Fibroblast of pulmonary artery (primary cell): Measurements from ENCODE around the gene ICA1.
"Not testable (repeated sequence)": the region's sequence is repeated elsewhere in the genome, so short reads cannot be mapped to it uniquely, and the experiment has no call there.

ENCODE experiments used
- DNase-seq: peaks from one replicate; pipeline ENCODE4 v3.0.0-alpha.2; 2010; ENCODE audit warnings: low read depth
- H3K4me3 ChIP-seq: replicated peaks from 2 replicates; pipeline ENCODE4 v1.5.1; 2011; ENCODE audit warnings: low read depth, mild to moderate bottlenecking, control low read depth, low read length, moderate library complexity
- TF ChIP-seq, protein P1 (sequence below): IDR thresholded peaks from 2 replicates; pipeline ENCODE4 v1.5.1; 2011; ENCODE audit warnings: mild to moderate bottlenecking, control low read depth, low read length, inconsistent platforms; ENCODE audit errors: missing control alignments

The ICA1 gene

DNA sequence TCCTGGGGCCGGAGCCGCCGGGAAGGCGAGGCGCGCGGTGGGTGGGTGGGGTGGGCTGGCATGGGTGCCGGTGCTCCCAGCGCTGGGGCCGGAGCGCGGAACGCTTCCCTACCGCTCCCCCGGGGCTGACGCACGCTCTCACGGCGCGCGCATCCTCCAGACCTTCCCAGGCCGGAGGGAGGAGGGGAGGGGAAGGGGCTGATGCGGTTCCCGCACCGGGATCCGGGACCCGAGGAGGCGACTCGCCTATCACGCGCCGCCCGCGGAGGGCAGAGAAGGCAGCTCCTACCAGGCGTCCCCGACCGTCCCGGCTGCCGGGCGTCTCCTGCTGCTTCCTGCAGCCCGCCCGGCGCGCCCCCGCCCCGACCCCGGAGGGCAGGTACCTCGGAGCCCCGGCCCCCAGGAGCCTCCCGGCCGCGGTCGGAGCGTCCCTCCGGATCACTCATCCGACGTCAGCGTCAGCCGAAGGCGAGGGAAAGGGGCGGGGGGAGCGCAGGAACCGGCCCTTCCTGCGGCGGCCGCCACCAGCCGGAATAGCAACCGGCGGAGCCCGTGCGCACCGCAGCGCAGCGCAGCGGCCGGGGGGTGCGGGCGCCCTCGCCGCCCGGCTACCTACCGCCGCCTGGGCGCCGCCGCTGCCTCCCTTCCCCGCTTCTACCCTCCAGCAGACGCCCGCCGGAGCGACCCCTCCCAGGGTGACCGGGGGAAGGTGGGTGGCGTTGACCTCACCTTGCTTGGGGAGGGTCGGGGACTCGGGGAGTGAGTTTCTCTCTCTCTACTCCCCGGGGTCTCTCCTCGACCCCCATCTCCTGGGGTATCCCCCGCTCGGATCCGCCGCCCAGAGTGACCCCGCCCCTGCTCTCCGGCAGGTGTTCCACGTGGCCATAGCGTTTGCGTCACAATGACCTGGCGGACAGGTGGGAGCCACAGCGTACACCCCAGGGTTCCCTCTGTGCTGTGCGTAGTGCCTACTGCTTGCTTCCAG, at the start of gene ICA1:
Gene ICA1, minus strand, starts transcription at position 457 of the 985 bp plus-strand sequence. CDS start 26,241 bp downstream, outside the sequence.
- peak; percentile 8 for DNase-seq
- TF ChIP-seq, protein P1, sequence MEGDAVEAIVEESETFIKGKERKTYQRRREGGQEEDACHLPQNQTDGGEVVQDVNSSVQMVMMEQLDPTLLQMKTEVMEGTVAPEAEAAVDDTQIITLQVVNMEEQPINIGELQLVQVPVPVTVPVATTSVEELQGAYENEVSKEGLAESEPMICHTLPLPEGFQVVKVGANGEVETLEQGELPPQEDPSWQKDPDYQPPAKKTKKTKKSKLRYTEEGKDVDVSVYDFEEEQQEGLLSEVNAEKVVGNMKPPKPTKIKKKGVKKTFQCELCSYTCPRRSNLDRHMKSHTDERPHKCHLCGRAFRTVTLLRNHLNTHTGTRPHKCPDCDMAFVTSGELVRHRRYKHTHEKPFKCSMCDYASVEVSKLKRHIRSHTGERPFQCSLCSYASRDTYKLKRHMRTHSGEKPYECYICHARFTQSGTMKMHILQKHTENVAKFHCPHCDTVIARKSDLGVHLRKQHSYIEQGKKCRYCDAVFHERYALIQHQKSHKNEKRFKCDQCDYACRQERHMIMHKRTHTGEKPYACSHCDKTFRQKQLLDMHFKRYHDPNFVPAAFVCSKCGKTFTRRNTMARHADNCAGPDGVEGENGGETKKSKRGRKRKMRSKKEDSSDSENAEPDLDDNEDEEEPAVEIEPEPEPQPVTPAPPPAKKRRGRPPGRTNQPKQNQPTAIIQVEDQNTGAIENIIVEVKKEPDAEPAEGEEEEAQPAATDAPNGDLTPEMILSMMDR, result no peak
- peak within 1 kb of the TSS; percentile 34 for H3K4me3 ChIP-seq

GRCh38 chr7:8310876-8311275, 48.9 kb upstream of the ICA1 start:
- TF ChIP-seq, protein P1, result no peak
- H3K4me3 ChIP-seq, result no peak overlapping the region
- DNase-seq, result no peak

DNA sequence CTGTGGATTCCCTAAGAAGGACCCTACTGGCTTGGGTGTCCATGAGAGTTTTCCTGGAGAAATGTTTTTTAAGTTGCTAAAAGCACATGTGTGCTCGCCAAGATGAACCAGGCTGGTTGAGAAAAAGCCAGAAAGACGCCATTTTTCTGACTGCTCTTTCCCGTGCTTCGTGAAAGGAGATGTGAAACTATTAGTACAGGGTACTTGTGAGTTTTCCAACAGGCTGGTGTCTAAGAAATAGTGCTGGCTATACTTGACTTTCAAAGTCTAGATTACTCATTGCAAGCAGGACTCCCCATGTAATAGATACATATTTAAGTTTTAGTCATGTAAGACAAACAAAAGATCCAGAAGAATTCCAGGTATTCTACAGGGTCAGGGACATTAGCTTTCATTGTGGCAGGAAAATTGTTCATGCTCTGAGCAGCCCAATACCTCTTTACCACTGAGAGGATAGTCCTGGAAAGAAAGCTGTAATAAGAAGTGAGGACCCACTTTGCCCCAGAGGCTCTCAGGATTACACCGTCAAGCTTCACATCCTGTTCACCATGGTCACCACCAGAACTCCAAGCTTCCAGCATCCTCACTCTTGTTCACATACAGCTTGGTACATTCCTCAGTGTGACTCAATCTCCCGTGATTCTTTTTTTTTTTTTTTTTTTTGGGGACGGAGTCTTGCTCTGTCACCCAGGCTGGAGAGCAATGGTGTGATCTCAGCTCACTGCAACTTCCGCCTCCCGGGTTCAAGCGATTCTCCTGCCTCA, 43.8 kb upstream of the ICA1 start:
- TF ChIP-seq, protein P1, result no peak
- H3K4me3 ChIP-seq, result no peak overlapping the region
- no peak for DNase-seq

GRCh38 chr7:8305104-8305503, 43.1 kb upstream of the ICA1 start:
- DNase-seq, result no peak
- no peak overlapping the region for H3K4me3 ChIP-seq
- TF ChIP-seq, protein P1, result no peak

- TF ChIP-seq, protein P1, result no peak
- no peak overlapping the region for H3K4me3 ChIP-seq
- no peak for DNase-seq
These were observed 42.0 kb upstream of the ICA1 start for GRCh38 chr7:8303904-8304528.

DNA sequence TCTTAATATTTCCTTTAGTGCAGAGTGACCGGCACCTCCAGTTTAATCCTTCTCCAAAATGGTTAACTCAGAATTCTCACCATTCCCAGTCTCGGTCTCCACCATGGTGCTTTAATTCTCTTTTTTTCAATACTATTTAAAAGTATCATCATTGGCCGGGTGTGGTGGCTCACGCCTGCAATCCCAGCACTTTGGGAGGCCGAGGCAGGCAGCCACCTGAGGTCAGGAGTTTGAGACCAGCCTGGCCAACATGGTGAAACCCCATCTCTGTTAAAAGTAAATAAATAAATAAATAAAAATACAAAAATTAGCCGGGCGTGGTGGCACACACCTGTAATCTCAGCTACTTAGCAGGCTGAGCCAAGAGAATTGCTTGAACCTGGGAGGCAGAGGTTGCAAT, 35.1 kb upstream of the ICA1 start:
- not testable (repeated sequence) for H3K4me3 ChIP-seq, DNase-seq

GRCh38 chr7:8296362-8296659, 34.3 kb upstream of the ICA1 start:
- DNase-seq, result no peak
- H3K4me3 ChIP-seq, result no peak overlapping the region
- TF ChIP-seq, protein P1, result no peak
